Measurements from ENCODE around the gene ZNRF3. TPM values are rescaled to one million over a fixed set of nuclear protein-coding genes. Genes with fewer than 3 reads are reported as not detected.
"Not testable (repeated sequence)": the region's sequence is repeated elsewhere in the genome, so short reads cannot be mapped to it uniquely, and the experiment has no call there.

The ZNRF3 gene
- total and polyA plus RNA-seq, 9 donors: 7.4 to 24.3 (median 11.6) TPM

- no peak overlapping the region for H3K4me3 ChIP-seq
These were observed 199.6 kb downstream of the ZNRF3 start for GRCh38 chr22:29082826-29083545.

DNA sequence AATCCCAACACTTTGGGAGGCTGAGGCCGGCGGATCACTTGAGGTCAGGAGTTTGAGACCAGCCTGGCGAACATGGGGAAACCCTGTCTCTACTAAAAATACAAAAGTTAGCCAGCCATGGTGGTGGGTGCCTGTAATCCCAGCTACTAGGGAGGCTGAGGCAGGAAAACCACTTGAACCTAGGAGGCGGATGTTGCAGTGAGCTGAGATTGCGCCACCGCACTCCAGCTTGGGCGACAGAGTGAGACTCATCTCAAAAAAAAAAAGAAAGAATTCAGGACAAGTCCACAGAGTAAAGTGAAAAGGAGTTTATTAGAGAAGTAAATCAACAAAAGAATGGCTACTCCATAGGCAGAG lies 200.2 kb downstream of the ZNRF3 start:
- 95 to 96% (median 96%) methylated on average over 7 of the region's 7 CpGs for WGBS, 3 donors

More at GRCh38 chr22:29082826-29083545, 199.6 kb downstream of the ZNRF3 start:
- Histone ChIP-seq H3K27me3 (no peaks in the 10 kb centered on the region), H3K36me3 (no peaks in the 10 kb centered on the region), H3K27ac (no peak overlapping the region), H3K4me1 (ENCODE audit: insufficient read depth) (peaks cover 28% of the 10 kb centered on the region), H3K9me3 (no peaks in the 10 kb centered on the region)
- 88 to 93% (median 91%) methylated on average over 7 of the region's 7 CpGs for WGBS, 3 donors
- TF ChIP-seq POLR2A (IDR thresholded peaks at IDR 0.05): no peak
- TF ChIP-seq, protein P1, sequence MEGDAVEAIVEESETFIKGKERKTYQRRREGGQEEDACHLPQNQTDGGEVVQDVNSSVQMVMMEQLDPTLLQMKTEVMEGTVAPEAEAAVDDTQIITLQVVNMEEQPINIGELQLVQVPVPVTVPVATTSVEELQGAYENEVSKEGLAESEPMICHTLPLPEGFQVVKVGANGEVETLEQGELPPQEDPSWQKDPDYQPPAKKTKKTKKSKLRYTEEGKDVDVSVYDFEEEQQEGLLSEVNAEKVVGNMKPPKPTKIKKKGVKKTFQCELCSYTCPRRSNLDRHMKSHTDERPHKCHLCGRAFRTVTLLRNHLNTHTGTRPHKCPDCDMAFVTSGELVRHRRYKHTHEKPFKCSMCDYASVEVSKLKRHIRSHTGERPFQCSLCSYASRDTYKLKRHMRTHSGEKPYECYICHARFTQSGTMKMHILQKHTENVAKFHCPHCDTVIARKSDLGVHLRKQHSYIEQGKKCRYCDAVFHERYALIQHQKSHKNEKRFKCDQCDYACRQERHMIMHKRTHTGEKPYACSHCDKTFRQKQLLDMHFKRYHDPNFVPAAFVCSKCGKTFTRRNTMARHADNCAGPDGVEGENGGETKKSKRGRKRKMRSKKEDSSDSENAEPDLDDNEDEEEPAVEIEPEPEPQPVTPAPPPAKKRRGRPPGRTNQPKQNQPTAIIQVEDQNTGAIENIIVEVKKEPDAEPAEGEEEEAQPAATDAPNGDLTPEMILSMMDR (IDR thresholded peaks at IDR 0.05): no peak
- TF ChIP-seq EP300 (IDR thresholded peaks at IDR 0.05): no peak
- intact Hi-C loops (cut with DNase I): no loop called here
- DNase-seq: no peak

DNA sequence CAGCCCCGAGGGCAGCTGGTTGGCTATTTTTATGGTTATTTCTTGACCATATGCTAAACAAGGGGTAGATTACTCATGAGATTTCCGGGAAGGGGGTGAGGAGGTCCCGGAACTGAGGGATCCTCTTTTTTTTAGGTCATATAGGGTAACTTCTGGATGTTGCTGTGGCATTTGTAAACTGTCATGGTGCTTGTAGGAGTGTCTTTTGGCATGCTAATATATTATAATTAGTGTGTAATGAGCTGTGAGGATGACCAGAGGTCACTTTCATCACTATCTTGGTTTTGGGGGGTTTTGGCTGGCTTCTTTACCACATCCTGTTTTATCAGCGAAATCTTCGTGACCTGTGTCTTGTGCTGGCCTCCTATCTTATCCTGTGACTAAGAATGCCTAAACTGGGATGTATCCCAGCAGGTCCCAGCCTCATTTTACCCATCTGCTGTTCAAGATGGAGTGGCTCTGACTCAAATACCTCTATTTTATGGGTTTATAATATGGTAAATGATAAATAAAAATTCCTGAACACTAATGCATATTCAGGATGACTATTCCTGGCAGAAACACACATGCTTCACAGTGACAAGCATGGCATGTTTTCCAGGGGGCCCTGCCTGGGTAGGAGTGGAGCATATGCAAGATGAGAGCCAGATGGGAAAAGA lies 200.7 kb downstream of the ZNRF3 start:
- WGBS, 3 donors: 58 to 70% (median 69%) methylated on average over 5 of the region's 5 CpGs
- no peaks in the 10 kb centered on the region for H3K27me3 ChIP-seq
- intact Hi-C loops (cut with DNase I): no loop called here
- no peak overlapping the region for H3K27ac ChIP-seq
- no peak for DNase-seq
- H3K4me1 ChIP-seq (ENCODE audit: insufficient read depth): peaks cover 27% of the 10 kb centered on the region
- H3K4me3 ChIP-seq: no peak overlapping the region
- H3K36me3 ChIP-seq: no peaks in the 10 kb centered on the region
- no peaks in the 10 kb centered on the region for H3K9me3 ChIP-seq
- TF ChIP-seq EP300 (IDR thresholded peaks at IDR 0.05): no peak
- TF ChIP-seq, protein P1 (IDR thresholded peaks at IDR 0.05): no peak
- TF ChIP-seq POLR2A (IDR thresholded peaks at IDR 0.05): no peak

More for the DNA sequence above, 200.2 kb downstream of the ZNRF3 start:
- DNase-seq; H3K36me3 ChIP-seq; H3K27ac ChIP-seq; H3K27me3 ChIP-seq; H3K9me3 ChIP-seq; H3K4me3 ChIP-seq; intact Hi-C loops (cut with DNase I): not testable (repeated sequence)
- H3K4me1 ChIP-seq (ENCODE audit: insufficient read depth): peaks cover 29% of the 10 kb centered on the region

DNA sequence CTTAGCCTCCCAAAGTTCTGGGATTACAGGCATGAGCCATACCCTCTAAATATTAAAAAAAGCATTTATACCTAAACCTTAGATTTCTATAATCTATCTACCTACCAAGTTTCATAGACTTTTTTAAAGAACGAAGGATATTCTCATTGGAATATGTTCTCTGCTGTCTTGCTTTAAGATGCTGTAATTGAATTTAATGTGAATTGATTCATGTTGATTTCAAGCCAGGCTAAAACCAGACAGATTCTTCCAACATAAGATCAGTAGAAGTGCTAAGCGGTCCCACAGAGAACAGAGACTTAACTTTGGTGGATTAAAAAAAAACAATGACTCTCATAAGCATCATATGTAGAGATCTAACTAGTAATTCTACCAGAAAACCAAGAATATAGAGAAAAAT lies 203.6 kb downstream of the ZNRF3 start:
- H3K4me3 ChIP-seq: no peak overlapping the region
- H3K9me3 ChIP-seq: no peaks in the 10 kb centered on the region
- no peaks in the 10 kb centered on the region for H3K27me3 ChIP-seq
- no peaks in the 10 kb centered on the region for H3K36me3 ChIP-seq
- DNase-seq: no peak
- TF ChIP-seq, protein P1 (IDR thresholded peaks at IDR 0.05): no peak
- TF ChIP-seq EP300 (IDR thresholded peaks at IDR 0.05): no peak
- TF ChIP-seq POLR2A (IDR thresholded peaks at IDR 0.05): no peak
- H3K4me1 ChIP-seq (ENCODE audit: insufficient read depth): peaks cover 19% of the 10 kb centered on the region
- intact Hi-C loops (cut with DNase I): no loop called here
- H3K27ac ChIP-seq: no peak overlapping the region
- WGBS, 3 donors: 91 to 98% (median 96%) methylated on average over 2 of the region's 2 CpGs

- H3K27me3 ChIP-seq: no peaks in the 10 kb centered on the region
- DNase-seq: no peak
- H3K36me3 ChIP-seq: no peaks in the 10 kb centered on the region
- 96 to 99% (median 97%) methylated on average over 3 of the region's 3 CpGs for WGBS, 3 donors
- TF ChIP-seq POLR2A (IDR thresholded peaks at IDR 0.05) (no peak), EP300 (IDR thresholded peaks at IDR 0.05) (no peak)
- TF ChIP-seq, protein P1 (IDR thresholded peaks at IDR 0.05): no peak
- H3K27ac ChIP-seq: no peak overlapping the region
- H3K4me3 ChIP-seq: no peak overlapping the region
- intact Hi-C loops (cut with DNase I): no loop called here
- no peaks in the 10 kb centered on the region for H3K9me3 ChIP-seq
- peaks cover 25% of the 10 kb centered on the region for H3K4me1 ChIP-seq (ENCODE audit: insufficient read depth)
These were observed 205.4 kb downstream of the ZNRF3 start for GRCh38 chr22:29088809-29089208.
